Fibroblast of mammary gland (primary cell): ENCODE data around the gene EBLN1.

Experiments used
- DNase-seq: peaks from one replicate; pipeline ENCODE4 v3.0.0-alpha.2; 2010; ENCODE audit warnings: low read depth
- H3K4me3 ChIP-seq: 2 replicates; pipeline ENCODE4 v1.5.1; 2011; ENCODE audit warnings: low read depth, mild to moderate bottlenecking, low read length, moderate library complexity; ENCODE audit not compliant: control insufficient read depth
- TF ChIP-seq, protein P1 (sequence below): conservative IDR thresholded peaks from 2 replicates; pipeline ENCODE4 v1.5.1; 2011; ENCODE audit warnings: low read depth, low read length, inconsistent platforms; ENCODE audit not compliant: control insufficient read depth, insufficient read depth

Gene EBLN1

DNA sequence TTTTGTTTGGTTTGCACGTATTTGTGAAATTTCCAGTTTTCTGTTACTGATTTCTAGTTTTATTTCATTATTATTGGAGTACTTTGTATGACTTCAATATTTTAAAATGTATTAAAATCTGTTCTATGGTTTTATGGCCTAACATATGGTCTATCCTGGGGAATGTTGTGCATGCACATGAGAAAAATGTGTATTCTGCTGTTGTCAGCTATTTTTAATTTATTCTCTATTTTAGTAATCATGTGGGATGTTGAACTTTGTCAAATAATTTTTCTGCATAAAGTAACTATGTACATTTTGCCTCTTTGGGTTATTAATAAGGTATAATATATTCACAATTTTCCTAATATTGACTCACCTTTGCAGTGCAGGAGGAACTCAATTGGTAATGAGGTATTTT lies 46.7 kb downstream of the EBLN1 start:
- TF ChIP-seq, protein P1, sequence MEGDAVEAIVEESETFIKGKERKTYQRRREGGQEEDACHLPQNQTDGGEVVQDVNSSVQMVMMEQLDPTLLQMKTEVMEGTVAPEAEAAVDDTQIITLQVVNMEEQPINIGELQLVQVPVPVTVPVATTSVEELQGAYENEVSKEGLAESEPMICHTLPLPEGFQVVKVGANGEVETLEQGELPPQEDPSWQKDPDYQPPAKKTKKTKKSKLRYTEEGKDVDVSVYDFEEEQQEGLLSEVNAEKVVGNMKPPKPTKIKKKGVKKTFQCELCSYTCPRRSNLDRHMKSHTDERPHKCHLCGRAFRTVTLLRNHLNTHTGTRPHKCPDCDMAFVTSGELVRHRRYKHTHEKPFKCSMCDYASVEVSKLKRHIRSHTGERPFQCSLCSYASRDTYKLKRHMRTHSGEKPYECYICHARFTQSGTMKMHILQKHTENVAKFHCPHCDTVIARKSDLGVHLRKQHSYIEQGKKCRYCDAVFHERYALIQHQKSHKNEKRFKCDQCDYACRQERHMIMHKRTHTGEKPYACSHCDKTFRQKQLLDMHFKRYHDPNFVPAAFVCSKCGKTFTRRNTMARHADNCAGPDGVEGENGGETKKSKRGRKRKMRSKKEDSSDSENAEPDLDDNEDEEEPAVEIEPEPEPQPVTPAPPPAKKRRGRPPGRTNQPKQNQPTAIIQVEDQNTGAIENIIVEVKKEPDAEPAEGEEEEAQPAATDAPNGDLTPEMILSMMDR, result no peak
- no peak for DNase-seq
- H3K4me3 ChIP-seq, result no peak overlapping the region

DNA sequence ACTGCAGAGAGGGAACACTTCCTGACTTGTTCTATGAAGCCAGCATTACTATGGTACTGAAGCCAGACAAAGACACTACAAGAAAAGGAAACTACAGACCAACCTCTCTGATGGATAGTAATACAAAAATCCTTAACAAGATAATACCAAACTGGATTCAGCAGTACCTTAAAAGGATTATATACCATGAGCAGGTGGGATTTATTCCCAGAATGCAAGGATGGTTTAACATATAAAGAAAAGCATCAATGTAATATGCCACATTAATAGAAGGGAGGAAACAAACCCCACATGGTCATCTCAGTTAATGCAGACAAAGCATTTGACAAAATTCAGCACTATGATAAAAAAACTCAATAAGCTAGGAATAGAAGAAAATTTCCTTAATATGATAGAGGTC lies 47.2 kb downstream of the EBLN1 start:
- no peak for DNase-seq
- TF ChIP-seq, protein P1, result no peak
- no peak overlapping the region for H3K4me3 ChIP-seq

DNA sequence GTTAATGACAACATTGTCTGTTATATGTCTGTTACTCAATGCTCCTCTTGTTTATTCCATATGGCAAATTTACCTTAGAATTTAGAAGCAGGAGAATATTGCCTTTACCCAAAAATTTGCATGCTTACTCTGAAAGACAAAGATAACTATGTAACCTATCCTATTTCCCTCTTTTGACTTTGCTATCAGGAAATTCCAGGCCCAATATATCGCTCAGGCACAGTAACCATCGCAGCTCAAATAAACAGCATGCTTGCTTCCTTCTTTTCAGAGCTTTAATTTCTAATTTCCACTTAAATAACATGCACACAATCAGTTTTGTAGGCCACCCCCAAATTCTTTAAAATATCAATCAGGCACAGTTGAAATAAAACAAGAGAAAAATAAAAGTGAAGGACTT lies 57.8 kb downstream of the EBLN1 start:
- no peak for DNase-seq
- H3K4me3 ChIP-seq, result no peak overlapping the region
- TF ChIP-seq, protein P1, result no peak

DNA sequence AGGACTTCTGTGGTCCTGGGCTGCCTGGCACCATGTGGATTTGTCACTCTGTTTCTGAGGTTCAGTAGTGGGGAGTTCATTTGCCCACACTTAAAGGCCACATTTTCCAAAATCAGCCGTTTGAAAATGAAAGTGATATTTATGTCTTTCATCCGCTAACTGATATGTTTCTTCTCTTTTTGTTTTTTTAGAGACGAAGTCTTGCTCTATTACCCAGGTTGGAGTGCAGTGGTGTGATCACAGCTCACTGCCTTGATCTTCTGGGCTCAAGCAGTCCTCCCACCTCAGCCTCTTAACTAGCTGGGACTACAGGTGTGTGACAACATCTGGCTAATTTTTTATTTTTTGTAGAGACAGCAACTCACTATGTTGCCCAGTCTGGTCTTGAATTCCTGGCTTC lies 58.6 kb downstream of the EBLN1 start:
- TF ChIP-seq, protein P1, result no peak
- DNase-seq, result no peak
- H3K4me3 ChIP-seq, result no peak overlapping the region
